Measurements from ENCODE around the gene KRTAP5-7.
"Not testable (repeated sequence)": the region's sequence is repeated elsewhere in the genome, so short reads cannot be mapped to it uniquely, and the experiment has no call there.

The KRTAP5-7 gene, protein sequence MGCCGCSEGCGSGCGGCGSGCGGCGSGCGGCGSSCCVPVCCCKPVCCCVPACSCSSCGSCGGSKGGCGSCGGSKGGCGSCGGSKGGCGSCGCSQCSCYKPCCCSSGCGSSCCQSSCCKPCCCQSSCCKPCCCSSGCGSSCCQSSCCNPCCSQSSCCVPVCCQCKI

GRCh38 chr11:71526796-71527575, at the start of gene KRTAP5-7:
Gene KRTAP5-7, plus strand, starts transcription at chr11:71527267. Its CDS starts 34 bp downstream, at chr11:71527301.
- DNase-seq: not testable (repeated sequence)

GRCh38 chr11:71477641-71478527, 49.2 kb upstream of the KRTAP5-7 start:
- DNase-seq: no peak

DNA sequence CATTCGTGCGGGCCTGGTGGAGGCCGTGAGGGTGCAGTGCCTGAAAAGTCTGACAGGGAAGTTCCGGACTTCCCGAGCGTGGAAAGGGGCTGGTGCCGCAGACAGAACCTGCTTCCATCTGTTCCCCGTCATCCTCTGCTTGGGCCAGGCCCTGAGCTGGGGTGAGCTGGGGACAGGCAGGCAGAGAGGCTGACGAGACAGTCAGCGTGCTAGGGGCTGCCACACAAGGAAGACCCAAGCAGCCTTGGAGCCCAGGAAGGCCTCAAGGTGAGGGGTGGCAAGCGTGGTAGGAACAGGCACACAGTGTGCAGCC, 48.6 kb upstream of the KRTAP5-7 start:
- DNase-seq: no peak

DNA sequence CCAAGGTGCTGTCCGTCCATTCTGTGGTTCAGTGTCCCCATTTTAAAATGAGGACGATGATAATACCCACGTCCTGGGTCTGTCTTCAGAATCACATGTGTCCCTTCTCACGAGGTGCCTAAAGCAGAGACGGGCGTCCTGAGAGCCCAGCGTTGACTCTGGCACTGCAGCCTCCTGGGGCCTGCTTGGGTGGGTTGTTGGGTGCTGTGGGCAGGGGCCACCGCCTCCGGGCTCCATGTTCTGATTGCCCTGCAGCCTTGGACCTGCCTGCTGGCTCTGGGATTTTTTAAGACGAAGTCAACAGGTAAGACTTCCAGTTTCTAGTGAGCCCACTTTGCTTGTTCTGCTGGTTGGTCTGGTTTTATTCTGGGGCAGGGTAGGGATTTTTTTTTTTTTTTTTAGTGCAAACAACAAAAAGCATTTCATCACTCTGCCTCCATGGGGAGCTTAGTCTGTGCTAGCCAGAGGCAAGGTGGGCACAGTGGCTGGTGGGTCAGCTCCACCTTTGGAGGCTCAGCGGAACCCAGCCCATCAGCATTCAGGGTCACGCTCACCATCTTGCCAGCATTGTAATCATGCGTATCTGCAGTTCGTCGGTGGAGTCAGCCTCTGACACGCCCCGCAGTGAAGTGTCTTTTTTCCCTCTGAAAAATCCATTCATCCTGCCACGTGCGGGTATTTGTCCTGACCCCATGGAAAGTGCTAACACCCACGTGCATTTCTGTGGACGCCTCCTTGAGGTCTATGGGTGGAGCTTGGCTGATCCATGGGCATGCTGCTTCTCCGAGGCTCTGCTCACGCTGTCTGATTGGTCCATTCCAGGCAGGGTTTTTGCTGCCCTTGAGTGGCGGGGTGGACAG, 45.7 kb upstream of the KRTAP5-7 start:
- DNase-seq: no peak

GRCh38 chr11:71482216-71482615, 44.9 kb upstream of the KRTAP5-7 start:
- no peak for DNase-seq

DNA sequence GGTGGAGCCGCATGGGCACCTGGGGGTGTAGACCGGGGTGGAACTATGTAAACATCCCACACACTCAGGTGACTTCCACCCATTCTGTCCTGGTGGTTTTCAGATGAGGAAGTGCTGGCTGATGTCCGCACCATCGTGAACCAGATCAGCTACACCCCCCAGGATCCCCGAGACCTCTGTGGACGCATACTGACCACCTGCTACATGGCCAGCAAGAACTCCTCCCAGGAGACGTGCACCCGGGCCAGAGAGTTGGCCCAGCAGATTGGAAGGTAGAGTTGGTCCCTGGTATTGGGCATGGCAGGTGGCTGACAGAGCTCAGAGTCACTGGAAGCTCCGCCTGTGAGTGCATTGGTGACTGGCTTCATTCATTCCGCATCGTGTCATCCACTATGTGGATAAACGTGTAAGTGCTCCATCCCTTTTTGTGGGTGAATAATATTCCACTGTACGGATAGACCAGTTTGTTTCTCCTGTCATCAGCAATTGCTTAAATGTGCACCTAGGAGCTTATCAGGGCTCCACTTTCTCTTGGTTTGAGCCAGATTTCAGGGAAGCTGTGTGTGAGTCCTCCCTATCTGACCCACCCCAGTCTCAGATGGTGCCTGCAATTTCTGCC, 44.2 kb upstream of the KRTAP5-7 start:
- DNase-seq: no peak

GRCh38 chr11:71483692-71484091, 43.4 kb upstream of the KRTAP5-7 start:
- no peak for DNase-seq

DNA sequence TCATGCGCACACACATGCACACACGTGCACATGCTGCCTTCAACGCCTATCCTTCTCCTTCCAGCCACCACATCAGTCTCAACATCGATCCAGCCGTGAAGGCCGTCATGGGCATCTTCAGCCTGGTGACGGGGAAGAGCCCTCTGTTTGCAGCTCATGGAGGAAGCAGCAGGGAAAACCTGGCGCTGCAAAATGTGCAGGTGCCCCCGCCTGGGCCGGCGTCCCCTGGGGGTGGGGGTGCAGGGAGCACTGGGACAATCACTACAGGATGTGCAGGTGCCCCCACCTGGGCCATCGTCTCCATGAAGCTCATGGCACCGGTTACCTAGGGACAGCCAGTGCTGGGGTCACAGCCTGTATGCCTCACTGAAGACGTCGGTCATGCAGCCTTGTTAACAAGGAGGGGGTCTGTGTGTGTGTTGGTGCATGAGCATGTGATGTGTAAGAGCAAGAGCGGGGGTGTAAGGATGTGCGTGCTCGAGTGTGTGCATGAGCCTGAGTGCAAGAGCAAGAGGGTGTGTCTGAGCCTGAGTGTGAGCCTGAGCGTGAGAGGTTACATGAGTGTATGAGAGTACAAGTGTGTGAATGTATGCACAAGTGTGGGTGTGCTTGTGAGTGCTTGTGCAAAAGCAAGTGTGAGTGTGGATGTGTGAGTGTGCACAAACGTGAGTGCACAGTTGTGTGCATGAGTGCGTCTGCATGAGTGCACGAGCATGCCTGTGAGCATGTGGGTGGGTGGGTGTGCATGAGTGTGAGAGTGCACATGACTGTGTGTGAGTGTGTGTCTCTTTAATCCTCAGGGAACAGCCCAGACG, 42.6 kb upstream of the KRTAP5-7 start:
- no peak for DNase-seq

GRCh38 chr11:71485063-71485399, 42.0 kb upstream of the KRTAP5-7 start:
- DNase-seq: no peak

- DNase-seq: no peak
Observed at GRCh38 chr11:71485466-71485865, 41.6 kb upstream of the KRTAP5-7 start.

DNA sequence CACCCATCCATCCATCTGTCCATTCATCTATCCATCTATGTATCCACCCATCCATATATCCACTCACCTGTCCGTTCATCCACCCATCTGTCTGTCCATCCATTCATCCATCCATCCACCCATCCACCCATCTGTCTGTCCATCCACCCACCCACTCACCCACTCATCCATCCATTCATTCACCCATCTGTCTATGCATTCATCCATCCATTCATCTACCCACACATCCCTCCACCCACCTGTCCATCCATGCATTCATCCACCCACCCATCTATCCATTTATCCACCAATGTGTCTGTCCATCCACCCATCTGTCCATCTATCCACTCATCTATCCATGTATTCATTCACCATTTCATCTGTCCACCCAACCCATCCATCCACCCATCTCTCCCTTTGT, 40.7 kb upstream of the KRTAP5-7 start:
- DNase-seq: no peak

DNA sequence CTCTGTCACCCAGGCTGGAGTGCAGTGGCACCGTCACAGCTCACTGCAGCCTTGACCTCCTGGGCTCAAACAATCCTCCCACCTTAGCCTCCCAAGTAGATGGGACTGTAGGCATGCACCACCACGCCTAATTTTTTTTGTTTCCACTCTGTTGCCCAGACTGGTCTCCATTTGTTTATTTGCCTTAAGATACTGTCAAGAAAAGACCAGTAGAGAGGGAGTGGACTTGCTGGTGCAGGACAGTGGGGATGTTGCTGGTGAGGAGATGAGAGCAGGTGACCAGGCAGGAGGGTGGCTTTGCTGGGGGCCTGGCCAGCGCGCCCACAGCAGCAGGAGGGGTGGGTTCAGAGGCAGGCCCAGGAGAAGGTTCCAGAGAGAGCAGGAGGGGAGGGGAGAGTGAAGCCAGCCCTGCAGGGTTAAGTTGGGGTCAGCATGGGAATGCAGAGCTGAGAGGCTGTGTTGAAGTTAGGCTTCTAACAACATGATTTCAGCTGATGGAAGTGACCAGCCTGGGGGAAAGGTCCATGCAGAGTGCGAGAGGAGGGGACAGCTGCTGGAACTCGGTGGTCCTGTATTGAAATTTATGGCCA, 38.3 kb upstream of the KRTAP5-7 start:
- DNase-seq: no peak

GRCh38 chr11:71489311-71490043, 37.6 kb upstream of the KRTAP5-7 start:
- no peak for DNase-seq

DNA sequence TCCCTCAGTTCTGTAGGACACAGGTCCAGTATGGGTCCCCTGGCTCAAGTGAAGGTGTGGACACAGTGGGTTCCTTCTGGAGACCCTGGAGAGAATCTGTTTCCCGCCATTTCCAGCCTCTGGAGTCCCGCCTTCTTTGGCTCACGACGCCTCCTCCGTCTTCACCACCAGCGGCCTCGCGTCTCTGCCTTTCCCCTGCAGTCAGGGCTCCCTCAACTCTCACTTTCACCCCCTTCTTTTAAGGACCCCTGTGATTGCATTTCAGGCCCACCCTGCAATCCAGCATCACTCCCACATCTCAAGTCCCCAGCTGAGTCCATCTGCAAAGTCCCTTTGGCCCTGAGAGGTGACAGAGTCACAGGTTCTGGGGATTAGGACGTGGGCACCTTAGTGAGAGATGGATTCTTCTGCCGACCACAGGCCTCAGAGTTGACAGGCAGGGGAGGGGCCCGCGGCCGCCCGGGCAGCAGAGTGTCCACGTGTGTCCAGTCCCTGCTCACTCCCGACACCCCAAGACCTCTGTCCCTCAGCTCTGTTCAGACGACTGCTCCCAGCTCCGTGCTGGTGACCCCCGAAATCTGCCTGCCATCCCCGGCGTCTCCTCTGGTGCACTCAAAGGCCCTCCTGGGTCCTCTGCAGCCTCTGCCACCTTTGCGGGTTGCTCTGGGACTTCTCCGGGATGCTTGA, 36.9 kb upstream of the KRTAP5-7 start:
- DNase-seq: no peak

DNA sequence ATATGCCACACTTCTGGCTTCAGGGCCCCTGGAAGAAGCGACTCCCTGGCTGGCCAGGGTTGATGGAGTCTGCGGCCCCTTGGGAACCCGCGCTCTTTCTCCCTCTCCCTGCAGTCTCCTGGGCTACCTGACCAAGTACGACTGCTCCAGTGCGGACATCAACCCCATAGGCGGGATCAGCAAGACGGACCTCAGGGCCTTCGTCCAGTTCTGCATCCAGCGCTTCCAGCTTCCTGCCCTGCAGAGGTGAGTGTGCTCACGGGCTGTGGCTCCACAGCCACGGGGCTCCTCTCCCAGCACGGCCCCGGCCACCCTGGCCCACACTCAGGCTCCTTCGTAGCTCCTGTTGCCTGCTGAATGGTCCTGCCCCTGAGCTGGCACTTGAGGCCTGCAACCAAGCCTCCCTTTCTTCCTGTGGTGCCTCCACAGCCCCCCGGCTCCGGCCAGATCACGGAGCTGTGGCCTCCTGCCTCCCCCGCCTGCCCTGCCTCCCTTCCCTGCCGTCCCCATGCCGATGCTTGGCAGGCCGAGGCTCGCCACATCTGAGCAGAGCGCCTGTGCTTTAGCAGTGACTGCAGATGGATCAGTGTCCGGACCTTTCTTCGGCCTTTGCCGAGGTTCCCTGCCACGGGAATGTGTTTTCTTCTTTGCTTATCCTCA, 36.2 kb upstream of the KRTAP5-7 start:
- no peak for DNase-seq

GRCh38 chr11:71491531-71491930, 35.5 kb upstream of the KRTAP5-7 start:
- no peak for DNase-seq

GRCh38 chr11:71491940-71492339, 35.1 kb upstream of the KRTAP5-7 start:
- DNase-seq: no peak

DNA sequence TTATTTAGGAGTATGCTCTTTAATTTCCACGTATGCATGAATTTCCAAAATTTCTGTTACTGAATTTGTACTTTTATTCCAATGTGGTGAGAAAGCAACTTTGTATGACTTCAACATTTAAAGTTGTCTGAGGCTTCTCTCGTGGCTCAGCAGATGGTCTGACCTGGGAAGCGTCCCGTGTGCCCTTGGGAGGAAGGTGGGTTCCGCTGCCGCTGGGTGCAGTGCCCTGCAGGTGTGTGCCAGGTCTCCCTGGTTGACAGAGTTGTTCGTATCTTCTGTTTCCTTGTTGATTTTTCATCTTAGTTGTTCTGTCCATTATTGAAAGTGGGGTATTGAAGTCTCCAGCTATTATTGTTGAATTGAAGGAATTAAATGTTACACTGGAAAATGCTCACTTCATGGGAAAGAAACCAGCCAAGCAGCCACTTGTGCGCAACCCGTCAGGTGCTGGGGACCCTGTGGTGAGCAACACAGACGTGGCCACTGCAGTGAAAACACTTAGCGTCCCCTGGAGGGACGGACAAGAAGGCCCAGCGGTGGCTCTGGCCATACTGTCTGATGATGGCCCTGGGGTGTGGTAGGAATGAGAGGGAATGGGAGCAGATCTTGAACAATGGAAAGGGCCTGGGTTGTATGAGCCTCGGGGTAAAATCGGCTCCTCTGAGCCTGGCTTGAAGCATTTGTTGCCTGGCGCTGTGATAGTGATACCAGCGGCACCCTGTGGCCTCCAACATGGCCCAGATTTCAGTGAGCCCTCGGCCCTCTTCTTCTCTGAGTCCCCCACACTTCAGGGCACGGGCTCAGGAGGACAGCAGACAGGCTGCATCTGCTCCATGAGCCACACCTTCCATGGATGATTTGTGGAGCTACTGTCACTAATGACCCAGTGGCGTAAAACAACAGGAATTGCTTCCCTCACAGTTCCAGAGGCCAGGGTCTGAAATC, 31.5 kb upstream of the KRTAP5-7 start:
- no peak for DNase-seq
